Stimulated activated CD4-positive, alpha-beta T cell treated with anti-CD3 and anti-CD28 coated beads, TNF-alpha, amount 100 ng/mL, for 48 hours (primary cell): Measurements from ENCODE around the gene TTC5.
A peak's percentile ranks its signal among the peaks of the same experiment; 100 is the strongest.
"Not testable (repeated sequence)": the region's sequence is repeated elsewhere in the genome, so short reads cannot be mapped to it uniquely, and the experiment has no call there.

ENCODE experiments used
- DNase-seq, 3 donors: peaks; one replicate each; pipeline ENCODE4 v3.0.0-alpha.2; 2020; ENCODE audit warnings: low read depth in 3 of 3

Gene TTC5, protein sequence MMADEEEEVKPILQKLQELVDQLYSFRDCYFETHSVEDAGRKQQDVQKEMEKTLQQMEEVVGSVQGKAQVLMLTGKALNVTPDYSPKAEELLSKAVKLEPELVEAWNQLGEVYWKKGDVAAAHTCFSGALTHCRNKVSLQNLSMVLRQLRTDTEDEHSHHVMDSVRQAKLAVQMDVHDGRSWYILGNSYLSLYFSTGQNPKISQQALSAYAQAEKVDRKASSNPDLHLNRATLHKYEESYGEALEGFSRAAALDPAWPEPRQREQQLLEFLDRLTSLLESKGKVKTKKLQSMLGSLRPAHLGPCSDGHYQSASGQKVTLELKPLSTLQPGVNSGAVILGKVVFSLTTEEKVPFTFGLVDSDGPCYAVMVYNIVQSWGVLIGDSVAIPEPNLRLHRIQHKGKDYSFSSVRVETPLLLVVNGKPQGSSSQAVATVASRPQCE

DNA sequence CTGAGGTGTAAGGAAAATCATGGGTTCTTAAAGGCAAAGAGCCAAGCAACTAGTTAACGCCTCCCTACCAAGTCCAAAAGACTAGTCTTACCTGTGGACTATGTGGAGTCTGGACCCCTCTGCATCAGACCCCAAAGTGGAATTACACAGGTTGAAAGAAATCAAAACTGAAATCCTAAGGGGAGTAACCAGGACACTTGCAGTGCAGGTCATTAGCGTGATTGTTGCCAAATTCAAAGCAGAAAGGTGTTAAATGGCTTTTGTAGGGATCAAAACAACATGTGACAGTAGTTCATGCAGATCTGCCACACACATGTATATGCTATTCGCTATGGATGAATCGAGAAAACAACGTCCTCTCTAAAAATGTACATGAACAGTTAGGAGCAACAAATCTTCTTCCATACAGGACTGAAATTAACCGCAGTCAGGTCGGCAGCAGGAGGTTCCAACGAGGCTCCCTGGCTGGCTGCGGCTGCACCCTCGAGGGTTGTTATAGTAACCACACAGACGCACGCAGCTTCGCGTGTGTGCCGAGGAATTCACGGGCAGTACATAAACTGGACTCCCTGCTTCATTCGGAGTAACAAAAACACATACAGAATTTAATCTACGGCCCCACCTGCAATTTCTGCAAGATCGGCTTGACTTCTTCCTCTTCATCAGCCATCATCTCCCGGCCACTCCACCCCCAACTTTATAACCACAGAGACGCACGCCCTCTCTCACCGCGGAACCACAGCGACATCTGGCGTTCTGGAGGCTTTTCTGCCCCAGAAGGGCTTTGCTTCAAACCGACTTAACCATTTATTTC, at the start of gene TTC5:
Gene TTC5, minus strand, starts transcription at position 687 of the 814 bp plus-strand sequence. Its CDS starts 14 bp downstream, at position 673.
- peak; percentile 76 to 83 (median 78) for DNase-seq

DNA sequence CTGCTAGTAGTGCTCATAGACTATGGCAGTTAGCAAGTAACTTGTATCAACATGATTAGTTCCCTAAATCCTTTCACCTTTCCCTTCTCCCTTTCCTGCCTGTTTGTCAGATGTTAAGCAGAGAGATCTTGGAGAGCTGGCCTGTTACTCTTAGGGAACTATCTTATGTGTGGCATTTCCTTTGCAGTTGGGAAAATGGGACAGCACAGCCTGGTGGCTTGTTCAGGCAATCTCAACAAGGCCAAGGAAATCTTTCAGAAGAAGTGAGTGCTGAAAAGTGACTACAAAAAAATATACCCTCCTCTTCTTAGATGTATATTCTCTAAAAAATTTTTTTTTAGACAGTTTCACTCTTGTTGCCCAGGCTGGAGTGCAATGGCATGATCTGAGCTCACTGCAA, 45.1 kb upstream of the TTC5 start:
- DNase-seq: no peak

DNA sequence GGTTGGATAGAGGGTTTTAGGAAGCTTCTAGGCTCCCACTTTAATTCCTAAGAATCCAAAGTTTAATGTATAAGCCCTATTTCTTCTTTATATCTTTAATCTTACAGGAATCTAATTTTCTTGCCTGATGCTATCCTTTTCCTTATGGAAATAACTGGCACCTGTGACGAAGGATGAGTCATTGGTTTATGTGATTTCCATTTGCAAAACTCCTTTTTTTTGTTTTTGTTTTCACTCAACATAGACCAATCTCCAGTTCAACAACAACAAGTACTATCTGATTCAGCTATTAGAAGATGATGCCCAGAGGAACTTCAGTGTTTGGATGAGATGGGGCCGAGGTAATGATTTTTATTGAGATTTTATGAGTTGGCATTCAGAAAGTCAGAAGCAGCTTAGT, 44.5 kb upstream of the TTC5 start:
- no peak for DNase-seq

DNA sequence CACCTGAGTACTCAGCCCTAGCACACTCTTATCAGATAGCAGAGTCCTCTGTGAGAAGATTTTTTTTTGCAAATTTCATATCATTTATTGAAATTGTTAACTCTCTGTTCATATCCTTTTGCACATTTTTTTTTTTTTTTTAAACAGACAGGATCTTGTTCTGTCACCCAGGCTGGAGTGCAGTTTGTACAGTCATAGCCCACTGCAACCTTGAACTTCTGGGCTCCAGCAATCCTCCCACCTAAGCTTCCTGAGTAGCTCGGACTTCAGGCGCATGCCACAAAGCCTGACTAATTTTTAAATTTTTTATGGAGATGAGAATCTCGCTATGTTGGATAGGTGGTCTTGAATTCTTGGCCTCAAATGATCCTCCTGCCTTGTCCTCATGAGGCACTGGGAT, 42.0 kb upstream of the TTC5 start:
- no peak for DNase-seq

DNA sequence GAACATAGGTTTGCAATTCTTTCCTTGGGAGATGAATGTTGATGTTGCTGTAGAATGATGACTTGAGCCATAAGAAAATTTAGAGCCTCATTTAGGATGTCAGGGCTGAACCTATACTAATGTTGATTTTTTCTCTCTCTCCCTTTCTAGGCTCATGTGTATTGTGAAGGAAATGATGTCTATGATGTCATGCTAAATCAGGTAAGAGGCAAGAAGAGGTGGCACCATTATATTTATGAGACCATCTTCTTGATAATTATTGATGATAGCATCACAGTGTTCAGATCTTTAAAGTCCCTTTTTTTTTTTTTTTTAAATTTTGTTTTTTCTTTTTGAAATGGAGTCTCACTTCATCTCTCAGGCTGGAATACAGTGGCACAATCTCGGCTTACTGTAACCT, 41.0 kb upstream of the TTC5 start:
- no peak for DNase-seq

DNA sequence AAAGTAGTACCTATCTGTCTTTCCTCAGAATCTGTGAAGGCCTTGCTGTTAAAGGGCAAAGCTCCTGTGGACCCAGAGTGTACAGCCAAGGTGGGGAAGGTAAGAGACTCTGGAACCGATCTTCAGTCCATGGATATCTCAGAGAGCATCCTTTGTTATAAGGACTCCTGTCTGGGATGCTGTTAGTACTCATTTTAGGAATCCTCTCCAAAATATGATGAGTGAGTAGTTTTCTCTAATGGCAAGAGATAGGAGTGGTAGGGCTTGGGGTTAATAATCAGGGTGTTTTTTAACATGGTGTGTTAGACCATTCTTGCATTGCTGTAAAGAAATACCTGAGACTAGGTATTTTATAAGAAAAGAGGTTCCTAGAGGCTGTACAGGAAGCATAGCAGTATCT, 39.6 kb upstream of the TTC5 start:
- no peak for DNase-seq

DNA sequence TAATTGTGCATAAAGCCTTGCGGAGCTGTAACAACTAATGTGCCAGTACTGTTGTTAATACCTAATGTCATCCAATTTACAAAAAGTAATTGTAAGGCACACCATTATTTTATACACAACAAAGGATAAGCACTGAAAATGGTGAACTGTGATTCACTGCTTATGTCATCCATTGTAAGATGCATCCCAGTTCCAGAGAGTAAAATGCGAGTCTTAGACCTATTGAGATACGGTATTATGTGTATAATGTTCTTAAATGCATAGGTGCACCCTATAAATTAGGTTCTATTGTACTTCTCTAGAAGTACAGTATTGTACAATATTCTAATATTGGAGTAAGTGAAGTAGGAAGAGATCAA, 38.1 kb upstream of the TTC5 start:
- no peak for DNase-seq

DNA sequence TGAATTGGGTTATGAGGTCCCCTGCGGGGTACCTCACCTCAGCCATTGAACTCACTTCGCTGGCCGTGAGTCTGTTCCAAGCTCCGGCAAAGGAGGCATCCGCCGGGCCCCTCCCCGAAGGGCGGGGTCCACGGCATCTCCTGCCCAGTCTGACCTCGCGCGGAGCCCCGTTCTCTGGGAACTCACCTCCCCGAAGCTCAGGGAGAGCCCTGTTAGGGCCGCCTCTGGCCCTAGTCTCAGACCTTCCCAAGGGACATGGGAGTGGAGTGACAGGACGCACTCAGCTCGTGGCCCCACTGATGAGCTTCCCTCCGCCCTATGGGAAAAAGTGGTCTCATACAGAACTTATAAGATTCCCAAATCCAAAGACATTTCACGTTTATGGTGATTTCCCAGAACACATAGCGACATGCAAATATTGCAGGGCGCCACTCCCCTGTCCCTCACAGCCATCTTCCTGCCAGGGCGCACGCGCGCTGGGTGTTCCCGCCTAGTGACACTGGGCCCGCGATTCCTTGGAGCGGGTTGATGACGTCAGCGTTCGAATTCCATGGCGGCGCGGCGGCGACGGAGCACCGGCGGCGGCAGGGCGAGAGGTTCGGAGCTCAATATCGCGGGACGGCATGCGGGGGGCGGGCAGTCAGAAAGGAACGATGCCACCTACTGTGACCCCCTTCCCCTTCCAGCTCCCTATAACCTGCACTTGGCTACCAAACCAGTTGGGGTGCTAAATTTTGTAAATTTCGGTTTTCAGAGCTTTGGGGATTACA, 37.5 kb upstream of the TTC5 start, which contains the start of gene PARP2:
Gene PARP2, plus strand, starts transcription at position 544 of the 770 bp plus-strand sequence. Its CDS starts 7 bp downstream, at position 551.
- peak; percentile 90 to 98 (median 93) for DNase-seq

DNA sequence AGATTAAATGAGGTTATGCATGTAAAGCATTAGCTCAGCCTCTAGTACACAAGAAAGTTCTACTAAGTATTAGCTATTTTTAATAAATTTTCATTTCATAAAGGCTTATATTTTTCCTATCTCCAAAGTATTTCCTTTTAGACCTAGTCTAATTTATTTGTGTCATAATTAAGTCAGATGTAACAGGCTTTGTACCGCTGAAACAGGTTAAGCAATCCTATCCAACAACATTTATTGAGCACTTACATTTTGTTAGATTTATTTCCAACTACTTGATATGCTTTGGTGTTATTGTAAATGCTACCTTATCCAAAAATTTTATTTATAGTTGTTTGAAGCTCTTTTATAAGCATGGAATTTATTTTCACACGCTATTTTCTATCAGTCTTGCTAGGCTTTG, 35.9 kb upstream of the TTC5 start:
- no peak for DNase-seq

DNA sequence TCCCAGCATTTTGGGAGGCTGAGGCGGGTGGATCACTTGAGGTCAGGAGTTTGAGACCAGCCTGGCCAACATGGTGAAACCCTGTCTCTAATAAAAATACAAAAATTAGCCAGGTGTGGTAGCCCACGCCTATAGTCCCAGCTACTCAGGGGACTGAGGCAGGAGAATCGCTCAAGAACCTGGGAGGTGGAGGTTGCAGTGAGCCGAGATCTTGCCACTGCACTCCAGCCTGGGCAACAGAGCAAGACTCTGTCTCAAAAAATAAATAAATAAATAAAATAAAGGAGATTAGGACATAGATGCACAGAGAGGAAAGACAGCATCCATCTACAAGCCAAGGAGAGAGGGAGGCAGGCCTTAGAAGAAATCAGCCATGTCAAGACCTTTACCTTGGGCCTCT, 35.3 kb upstream of the TTC5 start:
- DNase-seq: not testable (repeated sequence)

DNA sequence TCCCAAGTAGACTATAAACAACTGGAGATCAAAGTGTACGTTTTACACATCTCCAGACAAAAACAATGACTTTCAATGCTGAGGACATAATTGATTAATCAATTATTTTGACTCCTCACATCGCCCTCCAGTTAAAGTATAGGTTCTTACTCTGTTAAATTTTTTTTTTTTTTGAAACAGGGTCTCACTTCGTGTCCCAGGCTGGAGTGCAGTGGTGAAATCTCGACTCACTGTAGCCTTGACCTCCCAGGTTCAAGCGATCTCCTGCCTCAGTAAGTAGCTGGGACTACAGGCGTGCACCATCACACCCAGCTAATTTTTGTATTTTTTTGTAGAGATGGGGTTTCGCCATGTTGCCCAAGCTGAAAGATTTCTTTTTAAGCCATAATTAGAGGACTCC, 28.3 kb upstream of the TTC5 start:
- no peak for DNase-seq

DNA sequence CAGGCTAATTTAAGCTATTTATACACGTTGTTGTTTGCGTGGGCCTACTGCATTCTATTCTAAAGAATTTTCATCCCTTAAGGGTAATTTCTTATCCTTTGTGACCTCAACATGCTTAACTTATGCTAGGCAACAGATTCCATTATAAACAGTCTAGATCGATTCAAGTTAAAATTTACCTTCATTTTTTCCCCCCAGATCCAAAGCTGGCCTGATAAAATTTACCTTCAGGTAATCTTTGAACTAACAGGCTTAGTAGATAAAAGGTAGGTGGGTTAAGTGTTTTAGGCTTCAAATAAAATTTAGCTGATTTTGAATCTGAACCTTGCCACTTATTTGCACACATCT, 27.7 kb upstream of the TTC5 start:
- no peak for DNase-seq

DNA sequence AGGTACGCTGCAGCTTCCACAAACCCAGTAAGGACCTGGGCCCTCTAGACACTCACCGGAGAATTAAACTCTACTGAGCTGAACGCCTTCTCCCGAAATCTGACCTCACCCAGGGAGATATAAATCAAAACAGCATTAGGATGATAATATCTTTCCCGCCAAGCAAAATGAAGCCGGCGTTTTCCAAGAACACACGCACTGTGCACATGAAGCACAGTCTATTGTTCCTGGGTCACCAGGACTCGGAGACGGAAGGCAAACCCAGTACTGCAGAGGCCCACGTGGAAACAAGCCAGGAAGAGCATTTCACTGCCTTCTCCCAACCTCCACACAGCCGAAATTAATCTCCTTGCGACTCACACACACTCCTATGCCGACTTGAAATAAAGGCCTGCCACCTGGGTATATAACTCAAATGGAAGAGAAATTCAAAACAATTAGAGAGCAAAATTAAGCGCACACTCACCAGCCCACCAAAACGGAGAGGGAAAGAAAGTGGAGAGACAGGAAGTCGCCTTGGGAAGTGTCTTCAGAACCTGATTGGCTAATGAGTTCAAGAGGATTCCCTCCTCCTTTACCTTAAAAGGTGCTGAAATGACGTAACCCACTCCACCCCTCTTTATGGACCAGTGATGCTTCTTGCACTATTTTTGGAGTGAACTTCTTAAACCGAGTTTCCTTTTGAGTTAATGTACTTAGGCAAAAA, 27.2 kb upstream of the TTC5 start, which contains the start of gene CCNB1IP1:
Gene CCNB1IP1, minus strand, starts transcription at position 492 of the 706 bp plus-strand sequence. CDS start 16,756 bp downstream, outside the sequence.
- peak in 2 of 3 donors; percentile 10 to 22 for DNase-seq

DNA sequence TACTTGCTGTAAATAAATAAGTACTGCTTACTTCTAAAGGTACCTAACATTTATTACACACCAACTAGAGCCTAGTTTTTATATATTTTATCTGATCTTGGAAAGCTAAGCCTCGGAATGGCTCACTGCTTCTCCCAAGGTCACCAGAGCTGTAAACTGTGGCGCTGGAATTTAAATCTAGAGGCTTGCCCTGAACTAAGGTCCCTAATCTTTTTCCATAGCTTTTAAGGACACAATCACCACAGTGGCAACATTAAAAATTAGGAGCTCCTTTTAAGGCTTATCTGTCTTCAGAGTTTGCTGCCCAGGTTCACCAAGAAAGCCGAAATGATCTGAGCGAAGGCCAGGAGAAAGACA, 26.7 kb upstream of the TTC5 start:
- no peak for DNase-seq

DNA sequence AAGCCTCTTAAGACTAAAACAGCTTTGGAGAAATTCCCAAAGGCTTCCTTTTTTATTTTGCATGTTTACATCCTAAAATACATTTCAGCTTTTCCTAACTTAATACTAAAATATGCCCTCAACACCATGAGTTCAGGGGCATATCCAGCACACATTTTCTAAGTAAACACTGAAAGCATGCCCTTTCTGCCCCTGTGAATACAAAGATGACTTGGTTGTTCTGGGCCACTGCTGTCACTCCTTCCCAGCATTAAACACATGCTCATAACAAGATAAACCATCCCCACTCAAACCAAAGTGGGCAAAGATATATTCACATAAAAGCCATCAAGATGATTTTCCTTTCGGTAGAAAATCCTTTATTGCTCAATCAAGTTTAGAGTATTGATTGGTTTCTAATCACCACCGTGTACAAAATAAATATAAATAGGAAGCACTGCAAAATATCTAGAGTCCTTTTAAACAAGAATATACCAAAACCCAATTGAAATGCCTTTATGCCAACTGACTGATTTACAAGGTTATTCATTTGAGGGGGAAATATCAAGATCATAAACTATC, 25.4 kb upstream of the TTC5 start:
- DNase-seq: no peak

DNA sequence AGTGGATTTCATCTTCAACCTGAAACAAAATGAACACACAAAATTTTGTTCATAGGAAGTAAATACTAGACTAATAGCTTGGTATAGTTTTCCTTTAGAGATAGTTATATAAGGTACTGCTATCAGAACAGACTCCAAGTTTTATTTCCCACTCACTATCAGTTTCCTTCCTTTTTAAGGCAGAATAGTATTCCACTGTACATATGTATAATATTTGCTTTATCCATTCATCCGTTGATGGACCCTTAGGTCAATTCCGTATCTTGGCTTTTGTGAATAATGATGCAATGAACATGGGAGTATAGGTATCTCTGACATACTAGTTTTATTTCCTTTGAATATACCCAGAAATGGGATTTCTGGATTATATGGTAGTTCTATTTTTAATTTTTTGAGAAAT, 23.6 kb upstream of the TTC5 start:
- no peak for DNase-seq

DNA sequence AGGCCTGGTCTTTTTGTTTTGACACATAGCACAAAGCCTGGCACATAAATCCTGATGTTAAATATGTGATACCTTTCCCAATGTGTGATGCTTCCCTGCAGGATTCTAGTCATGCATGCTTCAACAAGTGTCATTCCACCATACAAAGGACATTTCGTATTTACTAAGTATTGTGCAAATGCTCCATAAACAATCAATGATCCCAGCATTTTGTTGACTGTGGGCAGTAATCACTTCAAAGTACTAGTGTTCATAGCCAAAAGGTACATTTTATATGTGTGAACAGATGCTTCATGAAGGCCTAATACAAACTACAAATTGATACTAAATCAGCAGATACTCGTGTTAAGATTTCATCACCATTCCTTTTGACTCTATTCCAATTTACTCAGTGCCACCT, 23.0 kb upstream of the TTC5 start:
- no peak for DNase-seq

DNA sequence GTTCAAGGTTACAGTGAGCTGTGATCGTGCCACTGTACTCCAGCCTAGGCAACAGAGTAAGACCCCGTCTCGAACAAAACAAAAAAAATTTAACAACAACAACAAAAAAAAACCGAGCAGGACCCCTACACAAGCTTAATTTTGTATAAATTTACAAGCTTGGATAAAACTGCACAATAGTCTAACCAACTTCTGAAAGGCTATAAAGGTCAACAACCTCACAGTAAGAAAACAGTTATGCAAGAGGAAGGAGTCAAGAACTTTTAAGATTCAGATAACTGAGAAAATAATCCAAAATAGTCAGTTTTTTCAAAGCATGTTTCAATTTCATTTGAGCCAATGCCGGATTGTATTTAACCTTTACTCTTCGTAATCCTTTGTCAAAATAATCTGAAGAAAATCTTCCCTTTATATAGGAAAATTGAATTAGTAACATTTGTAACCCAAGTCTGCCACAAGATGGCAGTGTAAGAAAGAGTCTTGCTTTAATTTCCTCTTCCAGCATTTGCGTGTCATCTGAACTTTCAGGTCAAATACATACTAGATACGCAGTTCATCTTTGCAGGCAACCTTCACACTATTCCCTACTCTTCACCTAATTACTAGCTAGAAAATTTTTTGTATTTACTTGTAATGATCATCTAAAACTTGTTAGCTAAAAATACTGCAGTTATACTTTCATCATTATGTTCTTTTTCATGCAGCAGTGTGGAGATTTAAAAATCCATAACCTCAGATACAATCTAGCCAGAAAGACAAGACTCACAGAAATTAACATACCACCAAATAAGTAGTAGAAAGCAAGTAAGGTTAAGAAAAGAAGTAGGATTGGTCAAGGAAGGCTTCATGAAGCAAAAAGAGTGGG, 21.5 kb upstream of the TTC5 start:
- no peak for DNase-seq

DNA sequence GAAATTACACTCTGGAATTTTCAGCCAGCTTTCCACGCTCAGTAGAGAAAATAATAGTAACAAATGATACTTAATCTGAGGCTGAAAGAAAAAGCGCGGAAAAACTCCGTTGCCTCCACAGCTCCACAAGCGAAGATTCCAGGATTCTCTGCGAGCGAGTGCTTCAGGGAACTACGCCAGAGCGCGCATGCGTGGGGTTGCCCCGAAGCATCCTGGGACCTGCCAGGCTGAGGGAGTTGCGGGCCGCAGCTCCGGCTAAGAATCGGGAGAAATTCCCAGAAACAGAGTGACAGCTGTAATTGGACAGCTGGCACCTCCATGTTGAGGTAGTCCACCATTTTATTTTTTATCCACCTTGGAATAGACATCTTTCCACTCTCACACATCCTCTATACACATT, 12.0 kb upstream of the TTC5 start:
- no peak for DNase-seq

DNA sequence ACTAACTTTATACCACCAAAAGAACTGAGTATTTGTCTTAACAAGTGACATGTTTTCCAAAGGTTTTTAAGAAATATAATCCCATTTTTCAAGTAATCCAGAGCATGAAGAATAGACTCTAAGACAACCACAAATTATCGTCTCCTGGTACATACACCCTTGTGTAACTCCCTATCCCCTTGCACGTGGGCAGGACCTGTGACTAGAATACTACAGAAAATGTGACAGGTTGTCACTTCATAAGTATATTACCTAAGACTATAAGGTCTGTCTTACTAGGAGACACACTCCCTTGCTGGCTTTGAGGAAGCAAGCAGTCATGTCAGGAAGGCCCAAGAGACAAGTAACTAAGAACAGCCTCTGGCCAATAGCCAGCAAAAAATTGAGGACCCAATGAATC, 8.3 kb upstream of the TTC5 start:
- no peak for DNase-seq
